PC-3 (cell line): ENCODE data around the gene PARD6A.

Source experiments
- CTCF ChIP-seq: fragments of 300-600 bp; sonication (generic); conservative IDR thresholded peaks from 2 replicates; pipeline ENCODE4 v1.5.1; 2017; ENCODE audit warnings: antibody characterized with exemption, low read depth, mild to moderate bottlenecking, low read length
- EZH2 ChIP-seq: fragments of 300-600 bp; sonication (generic); IDR thresholded peaks from one replicate; pipeline ENCODE4 v1.6.1; 2017; ENCODE audit warnings: antibody characterized with exemption, mild to moderate bottlenecking, low read length; ENCODE audit not compliant: unreplicated experiment
- EZH2phosphoT487 ChIP-seq: fragments of 300-600 bp; sonication (generic); IDR thresholded peaks from 2 replicates; pipeline ENCODE4 v1.6.1; 2018; ENCODE audit warnings: mild to moderate bottlenecking, antibody characterized with exemption, low read length, borderline replicate concordance

GRCh38 chr16:67699265-67699664 lies 38.5 kb downstream of the PARD6A start:
- no peak for TF ChIP-seq CTCF
- TF ChIP-seq EZH2 = no peak
- TF ChIP-seq EZH2phosphoT487 = no peak
